KMS-11 (cell line): Measurements from ENCODE around the gene PLA2G12B.

Source experiments
- H2AFZ ChIP-seq: fragments of 200-600 bp; sonication (generic); 2 replicates; pipeline ENCODE4 v1.6.1; 2016; ENCODE audit warnings: antibody characterized with exemption, mixed run types, low read depth
- H3K27ac ChIP-seq: fragments of 200-600 bp; sonication (generic); 2 replicates; pipeline ENCODE4 v1.6.1; 2016; ENCODE audit warnings: mild to moderate bottlenecking, mixed run types
- H3K27me3 ChIP-seq: fragments of 200-600 bp; sonication (generic); 2 replicates; pipeline ENCODE4 v1.6.1; 2017; ENCODE audit warnings: mild to moderate bottlenecking, low read depth, mixed run types, moderate library complexity; ENCODE audit not compliant: insufficient read depth
- H3K36me3 ChIP-seq: fragments of 200-600 bp; sonication (generic); 2 replicates; pipeline ENCODE4 v1.6.1; 2017; ENCODE audit warnings: mild to moderate bottlenecking, mixed run types; ENCODE audit not compliant: insufficient read depth
- H3K4me1 ChIP-seq: fragments of 200-600 bp; sonication (generic); 2 replicates; pipeline ENCODE4 v1.6.1; 2016; ENCODE audit warnings: mild to moderate bottlenecking, low read depth, mixed run types; ENCODE audit not compliant: poor library complexity, severe bottlenecking
- H3K4me2 ChIP-seq: fragments of 200-600 bp; sonication (generic); 2 replicates; pipeline ENCODE4 v1.7.0; 2016; ENCODE audit warnings: mild to moderate bottlenecking, mixed run types
- H3K4me3 ChIP-seq: fragments of 200-600 bp; sonication (generic); IDR thresholded peaks from 2 replicates; pipeline ENCODE4 v1.6.1; 2017; ENCODE audit warnings: low read depth, low read length, mixed read lengths; ENCODE audit not compliant: insufficient read depth
- H3K79me2 ChIP-seq: fragments of 200-600 bp; sonication (generic); 2 replicates; pipeline ENCODE4 v1.6.1; 2016; ENCODE audit warnings: low read depth, mixed run types; ENCODE audit not compliant: insufficient read depth
- H3K9ac ChIP-seq: fragments of 200-600 bp; sonication (generic); 2 replicates; pipeline ENCODE4 v1.6.1; 2016; ENCODE audit warnings: mild to moderate bottlenecking, mixed run types
- H4K20me1 ChIP-seq: fragments of 200-600 bp; sonication (generic); 2 replicates; pipeline ENCODE4 v1.6.1; 2016; ENCODE audit warnings: mild to moderate bottlenecking, mixed run types; ENCODE audit not compliant: insufficient read depth
- CTCF ChIP-seq: fragments of 200-600 bp; sonication (generic); conservative IDR thresholded peaks from 2 replicates; pipeline ENCODE4 v1.6.1; 2017; ENCODE audit warnings: low read depth, mild to moderate bottlenecking, antibody characterized with exemption, low read length, moderate library complexity, mixed read lengths

PLA2G12B gene

GRCh38 chr10:72952642-72953158 is 1.9 kb downstream of the PLA2G12B start:
- no peaks in the 10 kb centered on the region for H4K20me1 ChIP-seq
- no peaks in the 10 kb centered on the region for H3K27me3 ChIP-seq
- H3K4me2 ChIP-seq = no peak overlapping the region
- H3K27ac ChIP-seq = no peak overlapping the region
- no peaks in the 10 kb centered on the region for H3K36me3 ChIP-seq
- no peaks in the 10 kb centered on the region for H3K4me1 ChIP-seq
- no peak overlapping the region for H3K4me3 ChIP-seq
- no peak overlapping the region for H2AFZ ChIP-seq
- no peaks in the 10 kb centered on the region for H3K79me2 ChIP-seq
- H3K9ac ChIP-seq = no peak overlapping the region
- no peak for TF ChIP-seq CTCF

DNA sequence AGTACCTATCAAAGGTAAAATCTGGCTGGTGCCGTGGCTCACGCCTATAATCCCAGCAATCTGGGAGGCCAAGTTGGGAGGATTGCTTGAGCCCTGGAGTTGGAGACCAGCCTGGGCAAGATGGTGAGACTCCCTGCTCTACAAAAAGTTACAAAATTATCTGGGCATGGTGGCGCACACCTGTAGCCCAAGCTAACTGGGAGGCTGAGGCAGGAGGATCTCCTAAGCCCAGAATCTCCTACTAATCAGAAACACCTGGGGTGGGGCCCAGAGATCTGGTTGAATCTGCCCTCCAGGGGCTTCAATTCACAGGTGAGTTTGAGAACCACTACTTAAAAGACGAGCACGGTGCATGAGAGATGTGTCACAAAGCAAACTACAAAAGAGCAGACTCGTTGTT is 2.4 kb downstream of the PLA2G12B start:
- Histone ChIP-seq H2AFZ (no peak overlapping the region), H4K20me1 (no peaks in the 10 kb centered on the region), H3K27ac (no peak overlapping the region), H3K4me1 (no peaks in the 10 kb centered on the region), H3K4me2 (no peak overlapping the region), H3K27me3 (no peaks in the 10 kb centered on the region), H3K4me3 (no peak overlapping the region), H3K36me3 (no peaks in the 10 kb centered on the region), H3K9ac (no peak overlapping the region), H3K79me2 (no peaks in the 10 kb centered on the region)
- no peak for TF ChIP-seq CTCF

GRCh38 chr10:72951760-72952159 is 2.8 kb downstream of the PLA2G12B start:
- no peak for TF ChIP-seq CTCF
- Histone ChIP-seq H3K27ac (no peak overlapping the region), H3K4me2 (no peak overlapping the region), H3K4me1 (no peaks in the 10 kb centered on the region), H4K20me1 (no peaks in the 10 kb centered on the region), H2AFZ (no peak overlapping the region), H3K36me3 (no peaks in the 10 kb centered on the region), H3K4me3 (no peak overlapping the region), H3K79me2 (no peaks in the 10 kb centered on the region), H3K9ac (no peak overlapping the region), H3K27me3 (no peaks in the 10 kb centered on the region)

- no peaks in the 10 kb centered on the region for H3K4me1 ChIP-seq
- no peaks in the 10 kb centered on the region for H3K36me3 ChIP-seq
- H3K79me2 ChIP-seq = no peaks in the 10 kb centered on the region
- no peak overlapping the region for H3K4me2 ChIP-seq
- H4K20me1 ChIP-seq = no peaks in the 10 kb centered on the region
- no peaks in the 10 kb centered on the region for H3K27me3 ChIP-seq
- H3K9ac ChIP-seq = no peak overlapping the region
- no peak overlapping the region for H3K27ac ChIP-seq
- no peak for TF ChIP-seq CTCF
- H2AFZ ChIP-seq = no peak overlapping the region
- no peak overlapping the region for H3K4me3 ChIP-seq
These were observed 5.8 kb downstream of the PLA2G12B start for GRCh38 chr10:72948762-72949161.
